A549 (cell line): ENCODE measurements around the gene PGF. TPM values are rescaled to one million over a fixed set of nuclear protein-coding genes. Genes with fewer than 3 reads are reported as not detected.

Source experiments
- ATAC-seq, 2 experiments: fragments of 200-7000 bp in 1 of 2; fragments of >200 bp in 1 of 2; cut with Nextera tagmentation in 1 of 2; cut with Tn5 transposase in 1 of 2; 3 replicates each; pipeline versions ENCODE4 v1.8.0 to v1.9.1; 2018 to 2020; ENCODE audit warnings: mild to moderate bottlenecking in 1 of 2, moderate library complexity in 1 of 2
- CTCF ChIA-PET: fragments of 300-600 bp; sonication (Branson Sonifier 250); formaldehyde crosslinking; extraction: SDS; loops from one replicate; lab custom pipeline; 2021; ENCODE audit warnings: antibody characterized with exemption, inconsistent platforms; lab: Yijun Ruan, JAX
- POLR2A ChIA-PET: fragments of 350-600 bp; formaldehyde crosslinking; extraction: SDS; loops from one replicate; lab custom pipeline; 2021; ENCODE audit warnings: antibody characterized with exemption, inconsistent platforms; lab: Yijun Ruan, JAX
- DNase-seq, 2 experiments: peaks; one replicate each; pipeline versions ENCODE4 v3.0.0 to v3.0.0-alpha.2; 2011 to 2016; ENCODE audit warnings: low read depth in 1 of 2, low spot score in 1 of 2
- FAIRE-seq: peaks from 2 replicates; lab custom pipeline; 2011; peaks lifted over from hg19 to GRCh38; lab: Jason Lieb, UNC
- H3K27ac ChIP-seq, 2 experiments: fragments of >200 bp; sonication (Bioruptor Twin); formaldehyde crosslinking; 3 replicates each; pipeline ENCODE4 v1.5.1; 2016 to 2017
- H3K4me1 ChIP-seq: fragments of >200 bp; sonication (Bioruptor Twin); formaldehyde crosslinking; 3 replicates; pipeline ENCODE4 v1.6.1; 2016
- H3K4me2 ChIP-seq: fragments of >200 bp; sonication (Bioruptor Twin); formaldehyde crosslinking; 3 replicates; pipeline ENCODE4 v1.6.1; 2016
- H3K4me3 ChIP-seq: fragments of >200 bp; sonication (Bioruptor Twin); formaldehyde crosslinking; 3 replicates; pipeline ENCODE4 v1.5.1; 2016
- H3K9me3 ChIP-seq: fragments of >200 bp; sonication (Bioruptor Twin); formaldehyde crosslinking; 3 replicates; pipeline ENCODE4 v1.6.1; 2016
- BCL3 ChIP-seq: fragments of >200 bp; sonication (Bioruptor Twin); formaldehyde crosslinking; IDR thresholded peaks from 3 replicates; pipeline ENCODE4 v1.6.1; 2016
- CBX8 ChIP-seq: fragments of 200-600 bp; sonication (generic); IDR thresholded peaks from 2 replicates; pipeline ENCODE4 v1.6.1; 2016
- EHMT2 ChIP-seq: fragments of 200-600 bp; sonication (generic); IDR thresholded peaks from 2 replicates; pipeline ENCODE4 v1.6.1; 2016; ENCODE audit warnings: antibody characterized with exemption, low read depth, mild to moderate bottlenecking, moderate library complexity
- EP300 ChIP-seq, 2 experiments: fragments of >200 bp; sonication (Bioruptor Twin); formaldehyde crosslinking; IDR thresholded peaks; 2 replicates in 1 of 2; 3 replicates in 1 of 2; pipeline ENCODE4 v1.6.1; 2016 to 2017
- ESRRA ChIP-seq: fragments of 150-350 bp; IDR thresholded peaks from 2 replicates; pipeline ENCODE4 v1.6.1; 2014; ENCODE audit warnings: mild to moderate bottlenecking, low read length, borderline replicate concordance
- FOSL2 ChIP-seq, 2 experiments: fragments of 450-650 bp in 1 of 2; fragments of >200 bp in 1 of 2; sonication (Bioruptor Twin) in 1 of 2; formaldehyde crosslinking; IDR thresholded peaks; 2 replicates each; pipeline versions ENCODE4 v1.5.0 to v1.6.1; 2016 to 2020; ENCODE audit warnings: mild to moderate bottlenecking in 1 of 2, moderate library complexity in 1 of 2
- GATA3 ChIP-seq: IDR thresholded peaks from 2 replicates; pipeline ENCODE4 v1.6.1; 2012; ENCODE audit warnings: borderline replicate concordance
- HOXA7 ChIP-seq: fragments of 250-450 bp; sonication (Bioruptor Pico); IDR thresholded peaks from 2 replicates; pipeline ENCODE4 v1.5.0; 2020; ENCODE audit warnings: mild to moderate bottlenecking, moderate library complexity
- HOXB13 ChIP-seq: fragments of 250-450 bp; sonication (Bioruptor Pico); IDR thresholded peaks from 2 replicates; pipeline ENCODE4 v1.5.0; 2020; ENCODE audit warnings: low read depth, mild to moderate bottlenecking, moderate library complexity
- JUN ChIP-seq, 2 experiments: fragments of >200 bp; sonication (Bioruptor Twin); formaldehyde crosslinking; IDR thresholded peaks; 2 replicates in 1 of 2; 3 replicates in 1 of 2; pipeline ENCODE4 v1.6.1; 2016 to 2017
- KDM1A ChIP-seq: fragments of 200-600 bp; sonication (generic); IDR thresholded peaks from 2 replicates; pipeline ENCODE4 v1.6.1; 2016; ENCODE audit warnings: low read depth, mild to moderate bottlenecking
- MAFK ChIP-seq: fragments of 450-650 bp; IDR thresholded peaks from 2 replicates; pipeline ENCODE4 v1.6.1; 2014; ENCODE audit not compliant: partially characterized antibody
- NPAS2 ChIP-seq: fragments of 250-450 bp; sonication (Bioruptor Pico); IDR thresholded peaks from 2 replicates; pipeline ENCODE4 v1.8.0; 2022; ENCODE audit warnings: mild to moderate bottlenecking, moderate library complexity, borderline replicate concordance
- NR3C1 ChIP-seq: fragments of >200 bp; sonication (Bioruptor Twin); formaldehyde crosslinking; IDR thresholded peaks from 3 replicates; pipeline ENCODE4 v1.6.1; 2017
- POLR2A ChIP-seq: IDR thresholded peaks from 2 replicates; pipeline ENCODE4 v1.6.1; 2012; ENCODE audit warnings: mild to moderate bottlenecking, low read length
- POLR2AphosphoS2 ChIP-seq: conservative IDR thresholded peaks from 2 replicates; pipeline ENCODE4 v1.6.1; 2012; ENCODE audit warnings: low read length, improper control_type of control experiment, inconsistent platforms
- RFX5 ChIP-seq: fragments of 450-650 bp; IDR thresholded peaks from 2 replicates; pipeline ENCODE4 v1.7.1; 2014; ENCODE audit warnings: antibody characterized with exemption, mild to moderate bottlenecking, moderate library complexity
- SREBF2 ChIP-seq: fragments of 450-650 bp; IDR thresholded peaks from 2 replicates; pipeline ENCODE4 v1.6.1; 2014; ENCODE audit warnings: mild to moderate bottlenecking, moderate library complexity
- TFCP2L1 ChIP-seq: fragments of 250-450 bp; sonication (Bioruptor Pico); IDR thresholded peaks from 2 replicates; pipeline ENCODE4 v1.5.0; 2021; ENCODE audit warnings: mild to moderate bottlenecking
- USF2 ChIP-seq: fragments of 450-650 bp; IDR thresholded peaks from 2 replicates; pipeline ENCODE4 v1.6.1; 2014; ENCODE audit warnings: antibody characterized with exemption
- ZC3H11A ChIP-seq: fragments of 450-650 bp; IDR thresholded peaks from 2 replicates; pipeline ENCODE4 v1.6.1; 2014; ENCODE audit warnings: antibody characterized with exemption, mild to moderate bottlenecking
- ZSCAN20 ChIP-seq: fragments of 250-450 bp; sonication (Bioruptor Pico); IDR thresholded peaks from 2 replicates; pipeline ENCODE4 v1.8.0; 2022; ENCODE audit warnings: mild to moderate bottlenecking, moderate library complexity
- WGBS: methylation state at CpG from one replicate; pipeline ENCODE4 v1.1.6; 2017; ENCODE audit errors: missing lambda C conversion rate; 5-methylcytosine and 5-hydroxymethylcytosine counted together
- polyA plus RNA-seq, 4 experiments: library from polyadenylated mRNA; depleted of rRNA in 3 of 4; stranded (reverse); fragments of >200 nt; fragmentation: RNase III in 1 of 4; extraction: RNeasy Plus Mini Kit Qiagen cat#74134 plus additional on column Dnase treatment in 1 of 4; gene quantifications; 2 replicates in 3 of 4; 3 replicates in 1 of 4; pipeline ENCODE4 v1.2.3, GENCODE V29; 2011 to 2017

PGF gene
- polyA plus RNA-seq, 2 of the 4 experiments (the other 2 are of a cell fraction) = 0.63 to 1.1 TPM

GRCh38 chr14:74897642-74898041, 57.8 kb downstream of the PGF start (continued):
- TF ChIP-seq ESRRA = no peak

GRCh38 chr14:74896400-74896799, 59.0 kb downstream of the PGF start:
- ChIA-PET POLR2A (no interaction called here), CTCF (interaction anchor here (0.6 to 15.6 kb wide), 6 partner anchors 11 to 399 kb away, joined by 3 to 173 read pairs (median 4); partner anchors contain the start of gene DLST)
- Histone ChIP-seq H3K4me1 (no peaks in the 10 kb centered on the region), H3K27ac (no peak overlapping the region), H3K4me3 (no peak overlapping the region), H3K9me3 (no peaks in the 10 kb centered on the region)
- ATAC-seq (no peak), FAIRE-seq (no peak)
- WGBS = 91% methylated on average over 3 of the region's 3 CpGs
- no peak for TF ChIP-seq SREBF2
- no peak for TF ChIP-seq EP300 (IDR thresholded peaks at IDR 0.05)
- TF ChIP-seq, all 56 proteins: peak for 0
- H3K4me2 ChIP-seq = no peak overlapping the region
- DNase-seq = no peak

GRCh38 chr14:74893614-74894091, 61.7 kb downstream of the PGF start:
- FAIRE-seq (no peak), ATAC-seq (no peak), DNase-seq (no peak)
- WGBS = 64% methylated on average over 4 of the region's 4 CpGs
- CTCF ChIA-PET = interaction anchor here (0.9 to 15.6 kb wide), 8 partner anchors 11 to 285 kb away, joined by 3 to 173 read pairs (median 6); no protein-coding TSS in a partner anchor
- H3K9me3 ChIP-seq = no peaks in the 10 kb centered on the region
- no peak overlapping the region for H3K27ac ChIP-seq
- H3K4me2 ChIP-seq = no peak overlapping the region
- no peak overlapping the region for H3K4me3 ChIP-seq
- peaks cover 3% of the 10 kb centered on the region for H3K4me1 ChIP-seq
- no peak for TF ChIP-seq NPAS2 (CRISPR knock-in tag)
- TF ChIP-seq GATA3 = no peak
- no peak for TF ChIP-seq POLR2AphosphoS2
- TF ChIP-seq MAFK = no peak
- POLR2A ChIA-PET = interaction anchor here (1.0 kb wide), 1 partner anchor 11 kb away, joined by 3 read pairs; no protein-coding TSS in a partner anchor

GRCh38 chr14:74892745-74893144, 62.7 kb downstream of the PGF start:
- TF ChIP-seq HOXA7 (no peak), RFX5 (no peak), NR3C1 (no peak), FOSL2 (IDR thresholded peaks at IDR 0.05) (no peak), FOSL2 (CRISPR knock-in tag; IDR thresholded peaks at IDR 0.05) (no peak), HOXB13 (CRISPR knock-in tag) (no peak), USF2 (no peak), GATA3 (no peak), KDM1A (no peak), POLR2A (no peak), EHMT2 (no peak), ZSCAN20 (CRISPR knock-in tag) (no peak), JUN (IDR thresholded peaks at IDR 0.05) (no peak), CBX8 (no peak), TFCP2L1 (CRISPR knock-in tag) (no peak), ZC3H11A (no peak), BCL3 (no peak), EP300 (IDR thresholded peaks at IDR 0.05) (no peak)
- TF ChIP-seq, all 56 proteins: peak for 0
- POLR2A ChIA-PET = interaction anchor here (0.5 kb wide), 1 partner anchor 401 kb away, joined by 3 read pairs; no protein-coding TSS in a partner anchor
- no peak overlapping the region for H3K4me3 ChIP-seq
- no peak for ATAC-seq
- FAIRE-seq = no peak
- H3K27ac ChIP-seq = no peak overlapping the region
- peaks cover 12% of the 10 kb centered on the region for H3K4me1 ChIP-seq
- no peak for DNase-seq
- WGBS = 86% methylated on average over 5 of the region's 5 CpGs
- H3K9me3 ChIP-seq = no peaks in the 10 kb centered on the region
- no peak overlapping the region for H3K4me2 ChIP-seq
- CTCF ChIA-PET = interaction anchor here (1.1 to 15.6 kb wide), 7 partner anchors 13 to 284 kb away, joined by 3 to 173 read pairs (median 5); no protein-coding TSS in a partner anchor
